NCI-H128 (cell line): ENCODE results near the gene RAB1A.
"Not testable (repeated sequence)": the region's sequence is repeated elsewhere in the genome, so short reads cannot be mapped to it uniquely, and the experiment has no call there.

ENCODE experiments used
- DNase-seq: peaks from one replicate; lab custom pipeline; 2025; ENCODE audit not compliant: unreplicated experiment; lab: John Stamatoyannopoulos, UW

Gene RAB1A

DNA sequence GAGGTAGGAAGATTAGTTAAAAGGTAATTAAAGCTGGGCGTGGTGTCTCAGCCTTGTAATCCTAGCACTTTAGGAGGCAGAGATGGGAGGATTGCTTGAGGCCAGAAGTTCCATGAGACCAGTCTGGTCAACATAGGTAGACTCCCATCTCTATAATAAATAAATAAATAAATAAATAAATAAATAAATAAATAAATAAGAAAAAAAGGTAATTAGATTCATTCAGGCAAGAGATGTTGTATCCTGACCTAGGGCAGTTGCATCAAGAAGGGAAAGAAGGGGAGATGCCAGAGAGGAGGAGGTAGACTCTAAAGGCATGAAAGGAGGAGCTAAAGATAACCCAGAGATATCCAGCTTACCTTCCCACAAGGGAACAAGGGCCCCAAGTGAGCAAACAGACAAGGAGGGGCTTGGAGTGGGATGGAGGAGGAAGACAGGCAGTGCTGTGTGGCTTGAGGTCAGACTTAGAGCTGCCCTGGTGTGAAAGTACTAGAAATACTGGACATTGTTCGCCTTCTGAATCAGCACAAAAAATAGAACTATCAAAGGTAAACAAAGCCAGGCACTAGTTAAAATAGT is 7.4 kb upstream of the RAB1A start:
- no peak for DNase-seq

DNA sequence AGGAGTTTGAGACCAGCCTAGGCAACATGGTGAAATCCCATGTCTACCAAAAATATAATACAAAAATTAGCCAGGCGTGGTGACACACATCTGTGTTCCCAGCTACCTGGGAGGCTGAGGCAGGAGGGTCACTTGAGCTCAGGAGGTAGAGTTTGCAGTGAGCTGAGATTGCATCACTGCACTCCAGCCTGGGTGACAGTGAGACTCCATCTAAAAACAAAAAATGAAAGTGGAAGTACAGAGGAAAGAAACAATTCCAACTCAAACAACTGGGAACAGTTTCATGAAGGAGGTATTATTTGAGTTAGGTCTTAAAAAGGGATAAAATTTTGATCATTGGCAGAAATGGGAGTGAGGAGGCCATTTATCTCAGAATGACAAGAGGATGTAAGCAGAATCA is 6.3 kb upstream of the RAB1A start:
- DNase-seq, result no peak

- no peak for DNase-seq
Observed at GRCh38 chr2:65134158-65134557, 4.3 kb upstream of the RAB1A start.

GRCh38 chr2:65133626-65134025 is 3.7 kb upstream of the RAB1A start:
- DNase-seq, result no peak

DNA sequence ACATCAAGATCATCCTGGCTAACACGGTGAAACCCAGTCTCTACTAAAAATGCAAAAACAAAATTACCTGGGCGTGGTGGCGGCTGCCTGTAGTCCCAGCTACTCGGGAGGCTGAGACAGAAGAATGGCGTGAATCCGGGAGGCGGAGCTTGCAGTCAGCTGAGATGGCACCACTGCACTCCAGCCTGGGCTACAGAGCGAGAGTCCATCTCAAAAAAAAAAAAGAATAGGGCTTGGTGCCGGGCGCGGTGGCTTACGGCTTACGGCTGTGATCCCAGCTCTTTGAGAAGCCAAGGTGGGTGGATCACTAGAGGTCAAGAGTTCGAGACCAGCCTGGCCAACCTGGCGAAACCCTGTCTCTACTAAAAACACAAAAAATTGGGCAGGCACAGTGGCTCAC is 3.0 kb upstream of the RAB1A start:
- not testable (repeated sequence) for DNase-seq

DNA sequence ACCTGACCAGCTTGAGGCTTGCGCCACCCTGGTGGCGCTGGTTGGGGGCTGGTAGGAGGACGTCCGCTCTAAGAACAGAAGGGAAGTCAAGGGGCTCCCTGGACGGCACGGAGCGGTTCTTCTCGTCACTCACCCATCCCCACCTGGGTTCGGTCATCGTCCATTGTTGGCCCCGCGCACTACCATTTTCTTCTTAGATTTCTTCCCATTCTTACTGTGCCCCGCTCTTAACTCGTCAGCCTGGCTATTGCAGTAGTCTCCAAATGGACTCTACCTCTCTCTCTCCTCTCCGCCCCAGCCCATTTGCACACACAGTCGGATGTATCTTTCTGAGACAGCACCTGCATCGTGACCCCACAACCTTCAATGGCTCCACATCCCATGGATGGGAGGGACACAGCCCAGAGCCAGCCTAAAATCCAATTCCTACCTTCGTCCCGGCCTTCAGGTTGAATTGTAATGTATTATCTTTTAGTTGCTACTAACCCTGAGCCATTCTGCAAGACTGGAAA is 814 bp upstream of the RAB1A start:
- no peak for DNase-seq

DNA sequence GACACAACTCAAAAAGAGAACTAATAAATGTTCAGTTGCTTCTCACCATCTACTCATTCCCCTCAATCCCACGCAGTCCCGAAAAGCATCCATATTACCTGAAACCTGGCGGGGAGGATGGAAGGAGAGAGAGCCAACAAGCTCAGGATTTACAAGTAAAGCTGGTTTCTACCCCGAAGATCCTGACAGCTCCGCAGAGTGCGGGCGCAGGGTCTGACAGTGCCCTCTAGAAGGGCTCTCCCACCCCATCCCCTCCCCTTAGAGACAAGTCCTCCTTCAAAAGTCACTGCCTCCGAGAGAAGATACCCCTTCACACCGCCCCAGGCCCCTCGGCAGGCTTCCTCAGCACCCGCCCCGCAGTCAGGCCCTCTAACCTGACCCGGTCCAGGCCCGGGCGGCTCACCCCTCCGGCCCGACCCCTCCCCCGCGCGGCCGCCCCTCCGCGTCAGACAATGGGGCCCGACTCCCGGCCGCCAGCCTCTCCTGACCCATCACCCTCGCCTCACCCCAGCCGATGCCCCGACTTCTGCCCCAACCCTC is 550 bp downstream of the RAB1A start:
- no peak for DNase-seq

DNA sequence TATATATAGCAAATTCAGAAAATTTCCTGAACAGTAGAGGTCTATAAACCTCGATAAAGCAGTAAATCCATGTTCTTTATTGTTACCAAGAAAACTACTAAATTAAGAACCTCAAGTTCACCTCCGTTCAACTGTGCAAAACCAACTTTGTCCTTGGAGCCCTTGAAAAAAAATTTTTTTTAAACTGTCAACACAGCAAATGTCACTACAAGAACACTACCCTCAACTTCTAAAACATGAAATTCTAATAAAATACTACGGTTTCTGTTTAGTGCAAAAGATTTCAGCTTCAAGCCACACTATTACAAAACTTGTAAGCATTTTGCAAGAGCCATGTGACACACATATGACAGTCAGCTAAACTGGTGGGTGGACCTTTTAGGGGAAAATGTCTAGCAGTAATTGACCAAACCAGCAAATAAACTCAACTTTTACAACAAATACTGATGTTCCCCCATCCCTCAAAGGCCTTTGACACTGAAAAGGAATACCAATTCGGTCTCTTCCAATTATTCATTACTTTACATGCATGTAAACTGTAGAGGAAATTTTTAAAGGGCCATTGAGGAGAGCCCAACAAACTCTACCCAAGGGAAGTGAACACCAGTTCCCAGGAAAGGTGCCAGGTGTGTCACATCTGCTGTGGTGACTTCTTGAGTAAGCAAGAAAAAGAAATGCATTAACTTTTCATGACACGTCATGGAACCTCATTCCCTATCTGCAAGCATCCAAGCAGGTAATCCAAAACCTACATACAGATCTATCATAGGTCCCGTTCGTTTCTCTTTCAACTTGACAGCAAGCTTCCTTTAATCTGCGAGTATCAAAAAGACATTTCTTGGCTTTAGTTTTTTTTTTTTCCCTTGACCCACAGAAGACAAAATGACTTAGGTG is 1.4 kb downstream of the RAB1A start:
- no peak for DNase-seq

GRCh38 chr2:65125457-65125856 is 4.4 kb downstream of the RAB1A start:
- DNase-seq, result not testable (repeated sequence)

GRCh38 chr2:65122313-65122712 is 7.6 kb downstream of the RAB1A start:
- no peak for DNase-seq

DNA sequence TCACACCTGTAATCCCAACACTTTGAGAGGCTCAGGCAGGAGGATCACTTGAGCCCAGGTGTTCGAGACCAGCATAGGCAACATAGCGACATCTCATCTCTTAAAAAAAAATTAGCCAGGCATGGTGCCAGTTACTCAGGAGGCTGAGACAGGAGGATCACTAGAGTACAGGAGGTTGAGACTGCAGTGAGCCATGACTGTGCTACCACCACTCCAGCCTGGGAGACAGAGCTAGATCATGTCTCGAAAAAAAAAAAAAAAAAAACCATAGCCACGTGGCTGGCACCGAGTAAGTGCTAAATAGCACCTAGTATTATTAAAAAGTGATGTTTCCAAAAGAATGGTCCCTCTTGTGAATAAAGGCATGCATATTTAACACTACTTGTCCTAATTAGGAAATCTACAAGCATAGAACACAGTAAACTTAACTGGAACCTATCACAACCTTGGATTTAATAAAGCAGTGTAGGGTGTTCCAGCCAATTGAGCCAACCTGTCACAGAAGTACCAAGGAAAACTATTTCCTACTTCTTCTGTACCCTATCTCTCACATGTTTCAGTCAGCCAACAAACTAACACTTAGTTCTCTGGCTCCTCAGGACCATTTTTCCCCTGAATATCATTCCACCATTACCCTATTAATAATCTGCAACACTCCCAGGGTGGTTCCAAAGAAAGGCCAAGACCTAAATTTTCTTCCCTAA is 8.8 kb downstream of the RAB1A start:
- DNase-seq, result no peak

GRCh38 chr2:65116645-65117044 is 13.3 kb downstream of the RAB1A start:
- DNase-seq, result no peak

DNA sequence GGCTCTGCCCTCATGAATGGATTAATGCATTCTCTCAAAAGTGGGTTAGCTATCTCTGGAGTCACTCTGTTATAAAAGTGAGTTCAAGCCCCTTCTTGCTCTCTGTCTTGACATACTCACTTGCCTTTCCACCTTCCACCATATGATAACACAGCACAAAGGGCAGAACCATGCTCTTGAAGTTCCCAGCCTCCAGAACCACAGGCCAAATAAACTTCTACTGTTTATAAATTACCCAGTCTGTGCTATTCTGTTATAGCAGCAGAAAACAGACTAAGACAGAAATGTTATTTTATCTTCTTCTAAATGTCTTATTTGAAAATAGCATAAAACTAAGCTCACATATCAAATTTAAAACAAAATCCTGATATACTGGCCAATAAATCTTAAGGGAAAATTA is 15.0 kb downstream of the RAB1A start:
- no peak for DNase-seq

- DNase-seq, result no peak
Observed at GRCh38 chr2:65113816-65114215, 16.1 kb downstream of the RAB1A start.

- DNase-seq, result no peak
Observed at GRCh38 chr2:65113229-65113628, 16.7 kb downstream of the RAB1A start.

DNA sequence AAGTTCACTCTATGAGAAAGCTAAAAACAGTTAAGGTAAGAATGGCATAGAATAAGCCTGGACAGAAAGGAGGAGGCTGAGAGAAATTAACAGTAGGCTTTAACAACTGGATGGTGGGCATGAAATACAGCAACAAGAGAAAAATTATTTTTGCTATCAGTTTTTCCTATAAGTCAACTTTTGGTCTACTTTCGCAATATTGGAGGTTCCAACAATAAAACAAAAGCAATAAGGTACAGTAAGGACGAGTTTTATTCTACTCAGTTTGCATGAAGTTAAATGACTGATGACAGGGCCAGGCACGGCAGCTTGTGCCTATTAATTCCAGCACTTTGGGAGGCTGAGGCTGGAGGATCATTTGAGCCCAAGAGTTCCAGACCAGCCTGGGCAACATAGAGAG is 17.3 kb downstream of the RAB1A start:
- DNase-seq, result no peak

GRCh38 chr2:65108780-65109179 is 21.1 kb downstream of the RAB1A start:
- no peak for DNase-seq

DNA sequence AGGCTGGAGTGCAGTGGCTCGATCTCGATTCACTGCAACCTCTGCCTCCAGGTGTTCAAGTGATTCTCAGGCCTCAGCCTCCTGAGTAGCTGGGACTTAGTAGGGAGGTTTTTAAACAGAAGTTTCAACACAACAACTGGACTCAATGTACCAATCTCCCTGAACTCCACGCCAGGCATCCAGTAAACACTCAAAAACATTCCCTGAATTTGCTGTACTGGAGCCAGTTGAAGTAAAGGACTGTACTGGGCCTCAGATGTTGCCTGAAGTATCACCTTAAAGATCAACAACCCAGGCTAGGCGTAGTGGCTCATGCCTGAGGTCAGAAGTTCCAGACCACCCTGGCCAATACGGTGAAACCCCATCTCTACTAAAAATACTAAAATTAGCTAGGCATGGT is 22.4 kb downstream of the RAB1A start:
- DNase-seq, result no peak

DNA sequence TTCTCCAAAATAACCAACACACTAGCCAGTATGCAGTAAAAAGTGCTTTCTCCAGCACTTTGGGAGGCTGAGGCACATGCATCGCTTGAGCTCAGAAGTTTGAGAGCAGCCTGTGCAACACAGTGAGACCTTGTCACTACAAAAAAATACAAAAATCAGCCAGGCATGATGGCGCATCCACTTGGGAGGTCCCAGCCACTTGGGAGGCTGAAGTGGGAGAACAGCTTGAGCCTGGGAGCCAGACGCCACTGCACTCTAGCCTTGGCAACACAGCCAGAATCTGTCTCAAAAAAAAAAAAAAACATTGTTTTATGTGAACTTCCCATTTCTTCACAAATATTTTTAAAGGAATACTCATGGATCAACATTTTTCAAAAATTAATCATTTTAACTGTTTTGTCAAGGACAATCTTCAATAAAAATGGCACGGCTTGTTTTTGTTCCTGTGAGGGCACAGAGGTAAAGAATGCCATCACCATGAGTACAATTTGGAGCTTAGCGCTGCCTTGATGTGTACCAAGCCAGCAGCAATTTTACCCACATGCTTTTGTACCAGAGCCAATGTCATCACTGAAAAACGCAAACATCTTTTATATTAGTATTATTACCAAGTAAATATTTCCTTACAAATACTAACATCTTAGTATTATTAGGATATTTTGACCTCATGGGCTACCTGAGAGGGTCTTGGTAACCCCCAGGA is 26.7 kb downstream of the RAB1A start:
- DNase-seq, result peak; percentile 23

- no peak for DNase-seq
Observed at GRCh38 chr2:65101071-65101470, 28.8 kb downstream of the RAB1A start.

GRCh38 chr2:65098741-65099140 is 31.2 kb downstream of the RAB1A start:
- no peak for DNase-seq
